ENCODE data around the gene ZDHHC8.

DNA sequence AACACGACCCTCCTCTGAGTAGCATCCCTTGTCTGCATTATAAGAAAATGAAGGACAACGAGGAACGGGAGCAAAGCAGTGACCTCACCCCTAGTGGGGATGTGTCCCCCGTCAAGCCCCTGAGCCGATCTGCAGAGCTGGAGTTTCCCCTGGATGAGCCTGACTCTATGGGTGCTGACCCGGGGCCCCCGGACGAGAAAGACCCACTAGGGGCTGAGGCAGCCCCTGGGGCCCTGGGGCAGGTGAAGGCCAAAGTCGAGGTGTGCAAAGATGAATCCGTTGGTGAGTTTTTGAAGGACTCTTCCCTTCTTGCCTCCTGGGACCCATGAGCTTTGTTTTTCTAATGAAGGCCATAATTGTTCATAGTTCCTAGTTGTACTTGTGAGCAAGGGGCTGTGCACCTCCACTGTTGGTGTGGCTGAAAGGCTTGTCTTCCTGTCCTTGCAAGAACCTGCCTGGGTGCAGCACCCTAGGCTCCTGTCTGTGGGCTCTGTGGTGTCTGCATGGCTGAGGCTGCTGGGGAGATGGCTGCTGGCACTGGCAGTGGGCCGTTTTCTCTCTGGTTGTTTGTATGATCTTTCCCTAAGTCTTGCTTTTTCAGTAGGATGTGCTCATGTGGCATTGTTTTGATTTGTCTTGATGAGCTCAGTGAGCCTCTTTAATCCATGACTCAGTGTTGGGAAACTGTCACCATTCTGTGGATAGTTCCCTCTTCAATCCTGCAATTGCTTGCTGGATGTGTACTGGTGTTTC, 41.5 kb upstream of the ZDHHC8 start:
- TF ChIP-seq, protein P1, sequence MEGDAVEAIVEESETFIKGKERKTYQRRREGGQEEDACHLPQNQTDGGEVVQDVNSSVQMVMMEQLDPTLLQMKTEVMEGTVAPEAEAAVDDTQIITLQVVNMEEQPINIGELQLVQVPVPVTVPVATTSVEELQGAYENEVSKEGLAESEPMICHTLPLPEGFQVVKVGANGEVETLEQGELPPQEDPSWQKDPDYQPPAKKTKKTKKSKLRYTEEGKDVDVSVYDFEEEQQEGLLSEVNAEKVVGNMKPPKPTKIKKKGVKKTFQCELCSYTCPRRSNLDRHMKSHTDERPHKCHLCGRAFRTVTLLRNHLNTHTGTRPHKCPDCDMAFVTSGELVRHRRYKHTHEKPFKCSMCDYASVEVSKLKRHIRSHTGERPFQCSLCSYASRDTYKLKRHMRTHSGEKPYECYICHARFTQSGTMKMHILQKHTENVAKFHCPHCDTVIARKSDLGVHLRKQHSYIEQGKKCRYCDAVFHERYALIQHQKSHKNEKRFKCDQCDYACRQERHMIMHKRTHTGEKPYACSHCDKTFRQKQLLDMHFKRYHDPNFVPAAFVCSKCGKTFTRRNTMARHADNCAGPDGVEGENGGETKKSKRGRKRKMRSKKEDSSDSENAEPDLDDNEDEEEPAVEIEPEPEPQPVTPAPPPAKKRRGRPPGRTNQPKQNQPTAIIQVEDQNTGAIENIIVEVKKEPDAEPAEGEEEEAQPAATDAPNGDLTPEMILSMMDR (IDR thresholded peaks at IDR 0.05): no peak
- no peak for TF ChIP-seq POLR2A (IDR thresholded peaks at IDR 0.05)
